Measurements from ENCODE around the gene SUSD4.
"Not testable (repeated sequence)": the region's sequence is repeated elsewhere in the genome, so short reads cannot be mapped to it uniquely, and the experiment has no call there.

The SUSD4 gene, protein sequence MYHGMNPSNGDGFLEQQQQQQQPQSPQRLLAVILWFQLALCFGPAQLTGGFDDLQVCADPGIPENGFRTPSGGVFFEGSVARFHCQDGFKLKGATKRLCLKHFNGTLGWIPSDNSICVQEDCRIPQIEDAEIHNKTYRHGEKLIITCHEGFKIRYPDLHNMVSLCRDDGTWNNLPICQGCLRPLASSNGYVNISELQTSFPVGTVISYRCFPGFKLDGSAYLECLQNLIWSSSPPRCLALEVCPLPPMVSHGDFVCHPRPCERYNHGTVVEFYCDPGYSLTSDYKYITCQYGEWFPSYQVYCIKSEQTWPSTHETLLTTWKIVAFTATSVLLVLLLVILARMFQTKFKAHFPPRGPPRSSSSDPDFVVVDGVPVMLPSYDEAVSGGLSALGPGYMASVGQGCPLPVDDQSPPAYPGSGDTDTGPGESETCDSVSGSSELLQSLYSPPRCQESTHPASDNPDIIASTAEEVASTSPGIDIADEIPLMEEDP

GRCh38 chr1:223363856-223364684, at the start of gene SUSD4:
Gene SUSD4 (minus strand): TSS chr1:223364176. CDS start chr1:223363425, 751 bp downstream.
- no peak for FAIRE-seq

DNA sequence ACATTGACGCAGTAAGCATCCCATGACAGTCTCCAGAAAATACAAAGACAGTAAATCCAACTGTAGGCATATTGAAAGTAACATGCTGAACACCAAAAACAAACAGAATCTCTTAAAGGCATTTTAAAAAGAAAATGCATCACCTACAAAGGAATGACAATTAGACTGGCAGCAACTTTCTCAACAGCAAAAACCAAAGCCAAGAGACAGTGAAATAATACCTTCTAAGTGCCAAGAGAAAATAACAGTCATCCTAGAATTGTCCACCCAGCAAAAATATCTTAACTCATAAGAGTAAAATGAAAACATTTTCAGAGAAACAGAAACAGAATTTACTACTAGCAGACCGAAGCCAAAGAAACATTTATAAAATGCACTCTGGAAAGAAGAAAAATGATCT, 49.2 kb upstream of the SUSD4 start:
- no peak for FAIRE-seq

DNA sequence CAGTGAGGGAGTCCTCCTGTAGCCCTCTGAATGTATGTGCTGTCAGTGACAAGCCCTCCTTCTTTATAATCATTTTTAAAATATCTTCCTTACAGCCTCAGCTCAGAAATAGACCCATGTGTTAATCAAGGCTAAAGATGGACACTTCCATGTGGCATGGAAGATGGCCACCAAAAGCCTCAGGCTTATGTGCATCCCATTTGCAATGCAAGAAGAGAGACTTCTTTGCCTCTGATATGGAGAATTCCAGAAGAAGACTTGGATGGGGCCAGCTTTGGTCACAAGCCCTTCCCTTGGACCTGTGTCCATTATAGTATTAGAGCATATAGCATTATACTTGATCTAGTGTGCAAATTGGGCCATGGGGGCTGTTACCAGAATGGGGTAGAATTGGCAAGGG, 47.7 kb upstream of the SUSD4 start:
- no peak for FAIRE-seq

DNA sequence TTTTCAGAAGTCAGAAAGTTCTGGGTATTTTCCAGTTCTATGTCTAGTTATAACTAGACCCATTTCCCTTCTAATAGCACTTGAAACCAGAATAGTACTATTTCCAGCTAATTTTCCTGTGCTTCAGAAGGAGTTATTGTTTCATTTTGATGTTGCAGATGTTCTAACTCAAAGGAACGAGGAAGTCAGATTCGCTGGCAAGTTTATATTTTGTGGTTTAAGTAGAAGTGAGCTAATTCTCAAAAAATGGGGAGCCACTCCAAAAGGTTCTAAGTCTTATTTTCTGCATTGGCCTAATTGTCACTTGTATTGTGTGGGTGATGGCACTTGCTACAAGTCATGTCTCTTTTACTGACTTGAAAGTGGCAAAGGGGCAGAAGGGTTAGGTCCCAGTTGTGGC, 47.3 kb upstream of the SUSD4 start:
- FAIRE-seq, result no peak

DNA sequence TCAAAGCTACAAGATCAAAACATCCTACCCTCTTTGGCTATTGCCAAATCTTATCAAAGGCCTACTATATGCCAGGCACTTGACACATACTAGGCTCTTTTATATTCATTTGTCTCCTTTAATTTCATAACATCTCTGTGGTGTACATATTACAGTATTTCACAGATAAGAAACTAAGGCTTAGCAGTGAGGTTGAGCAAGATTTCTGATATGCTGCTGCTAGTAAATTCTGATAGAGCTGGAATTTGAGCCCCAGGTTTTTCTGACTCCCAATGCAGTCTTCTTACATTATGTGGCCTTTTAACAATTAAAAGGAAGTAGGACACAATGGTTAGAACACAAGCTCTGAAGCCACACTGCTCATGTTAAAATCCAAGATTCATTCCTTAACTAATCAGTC, 46.1 kb upstream of the SUSD4 start:
- no peak for FAIRE-seq

GRCh38 chr1:223405507-223405906, 41.5 kb upstream of the SUSD4 start:
- no peak for FAIRE-seq

- FAIRE-seq, result no peak
Observed at GRCh38 chr1:223403184-223403815, 39.3 kb upstream of the SUSD4 start.

GRCh38 chr1:223402790-223403142, 38.8 kb upstream of the SUSD4 start:
- no peak for FAIRE-seq

- FAIRE-seq, result no peak
Observed at GRCh38 chr1:223401873-223402789, 38.2 kb upstream of the SUSD4 start.

DNA sequence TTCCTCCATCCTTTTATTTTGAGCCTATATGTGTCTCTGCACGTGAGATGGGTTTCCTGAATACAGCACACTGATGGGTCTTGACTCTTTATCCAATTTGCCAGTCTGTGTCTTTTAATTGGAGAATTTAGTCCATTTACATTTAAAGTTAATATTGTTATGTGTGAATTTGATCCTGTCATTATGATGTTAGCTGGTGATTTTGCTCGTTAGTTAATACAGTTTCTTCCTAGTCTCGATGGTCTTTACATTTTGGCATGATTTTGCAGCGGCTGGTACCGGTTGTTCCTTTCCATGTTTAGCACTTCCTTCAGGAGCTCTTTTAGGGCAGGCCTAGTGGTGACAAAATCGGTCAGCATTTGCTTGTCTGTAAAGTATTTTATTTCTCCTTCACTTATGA, 35.4 kb upstream of the SUSD4 start:
- FAIRE-seq, result not testable (repeated sequence)

DNA sequence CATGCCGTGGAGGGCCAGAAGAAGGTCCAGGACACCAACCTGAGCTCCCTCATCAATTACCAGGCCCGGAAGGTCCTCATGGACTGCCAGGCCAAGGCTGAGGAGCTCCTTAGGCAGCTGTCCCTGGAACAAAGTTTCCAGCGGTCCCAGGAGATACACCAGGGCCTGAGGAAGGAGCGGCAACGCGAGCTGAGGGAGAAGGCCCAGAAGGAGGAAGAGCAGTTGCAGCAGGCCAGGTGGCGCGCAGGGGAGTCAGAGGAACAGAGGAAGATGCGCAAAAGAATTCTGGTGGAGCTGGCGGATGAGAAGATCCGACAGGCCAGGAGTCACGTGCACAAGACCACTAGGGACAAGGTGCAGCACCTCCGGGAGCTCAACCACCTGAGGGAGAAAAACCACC, 30.7 kb upstream of the SUSD4 start:
- FAIRE-seq, result no peak

DNA sequence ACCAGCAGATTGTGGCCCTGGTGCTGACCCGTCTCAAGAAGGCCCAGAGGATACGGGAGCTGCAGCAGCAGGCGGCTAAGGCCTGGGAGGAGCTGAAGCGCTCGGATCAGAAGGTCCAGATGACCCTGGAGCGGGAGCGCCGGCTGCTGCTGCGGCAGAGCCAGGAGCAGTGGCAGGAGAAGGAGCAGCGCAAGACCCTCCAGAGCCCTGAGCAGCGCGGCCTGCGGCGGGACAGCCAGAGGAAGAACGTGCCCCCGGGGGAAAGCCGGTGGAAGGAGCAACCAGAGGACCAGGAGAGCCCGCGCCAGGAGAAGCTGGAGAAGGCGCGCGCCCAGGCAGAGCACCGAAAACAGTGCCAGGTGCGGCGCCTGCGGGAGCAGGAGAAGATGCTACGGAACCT, 30.3 kb upstream of the SUSD4 start:
- FAIRE-seq, result no peak

DNA sequence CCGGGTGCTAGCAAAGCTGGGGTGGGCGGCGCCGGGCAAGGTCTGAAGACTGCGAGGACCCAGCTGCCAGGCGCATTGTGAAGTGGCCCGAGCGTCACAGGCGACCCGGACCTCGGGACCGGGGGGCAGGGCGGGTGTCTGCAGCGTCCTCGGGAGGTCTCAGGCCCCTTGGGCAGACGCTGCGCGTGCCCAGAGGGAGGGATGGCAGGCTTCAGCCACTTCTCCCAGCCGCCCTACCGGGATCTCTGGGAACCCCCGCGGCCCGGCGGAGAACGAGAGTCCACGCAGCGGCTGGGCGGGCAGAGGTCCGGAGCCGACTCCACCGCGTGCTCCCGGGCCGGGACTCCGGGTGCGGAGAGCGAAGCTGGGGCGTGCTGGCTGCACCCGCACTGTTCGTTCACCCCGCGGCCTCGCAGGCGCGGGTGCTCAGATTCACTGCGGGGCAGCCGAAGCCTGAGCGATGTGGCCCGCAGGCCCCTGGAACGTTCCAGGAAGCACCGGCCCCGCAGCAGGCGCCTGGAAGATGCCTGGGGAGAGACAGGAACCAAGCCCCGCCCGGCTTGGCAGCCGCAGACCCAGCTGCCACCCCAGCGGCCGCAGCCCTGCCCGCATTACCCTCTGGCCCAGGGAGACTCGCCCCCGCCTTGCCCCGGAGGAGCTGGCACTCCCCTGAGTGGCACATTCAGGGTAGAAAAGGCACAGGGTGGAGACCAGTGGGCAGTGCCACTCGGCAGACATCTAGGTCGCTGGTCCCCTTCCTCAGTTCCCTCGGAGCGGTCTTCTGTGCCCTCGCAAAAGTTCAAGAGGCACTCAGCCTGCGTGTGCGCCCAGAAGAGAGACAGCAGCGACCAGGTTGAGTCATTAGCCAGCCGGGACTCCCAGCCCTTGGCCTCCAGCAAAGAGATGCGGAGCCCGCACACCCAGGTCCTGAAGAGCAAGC, 29.6 kb upstream of the SUSD4 start, which contains the start of gene CCDC185:
Gene CCDC185 (plus strand): TSS at position 141 of the 940 bp plus-strand sequence. CDS start 61 bp downstream, at position 202.
- no peak for FAIRE-seq

- FAIRE-seq, result no peak
Observed at GRCh38 chr1:223390618-223391017, 26.6 kb upstream of the SUSD4 start.

- no peak for FAIRE-seq
Observed at GRCh38 chr1:223386013-223386412, 22.0 kb upstream of the SUSD4 start.

GRCh38 chr1:223378754-223379153, 14.8 kb upstream of the SUSD4 start:
- no peak for FAIRE-seq

DNA sequence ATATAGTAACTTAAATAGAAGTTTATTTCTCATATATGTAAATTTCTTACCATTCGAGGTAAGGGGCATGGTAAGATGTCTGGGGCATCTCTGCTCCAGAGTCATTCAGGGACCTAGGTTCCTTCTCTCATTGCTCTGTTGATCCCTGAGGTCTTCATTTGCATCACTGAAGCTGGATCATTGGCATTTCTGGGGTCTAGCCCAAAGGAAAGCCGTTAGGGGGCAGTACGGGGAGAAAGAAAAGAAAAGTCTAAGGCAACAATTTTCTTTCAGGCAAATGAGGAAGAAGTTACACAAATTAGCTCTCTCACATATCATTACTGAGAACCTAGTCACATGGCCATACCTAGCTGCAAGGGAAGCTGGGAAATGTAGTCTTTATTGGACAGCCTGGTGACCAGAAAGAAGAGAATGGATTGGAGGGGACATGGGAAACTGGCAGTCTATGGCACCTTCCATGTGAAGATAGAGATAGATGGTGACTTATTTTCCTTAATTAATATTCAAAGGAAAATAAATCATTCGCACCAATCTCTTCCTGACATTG, 10.2 kb upstream of the SUSD4 start:
- FAIRE-seq, result no peak

- no peak for FAIRE-seq
Observed at GRCh38 chr1:223364685-223365382, 858 bp upstream of the SUSD4 start.

DNA sequence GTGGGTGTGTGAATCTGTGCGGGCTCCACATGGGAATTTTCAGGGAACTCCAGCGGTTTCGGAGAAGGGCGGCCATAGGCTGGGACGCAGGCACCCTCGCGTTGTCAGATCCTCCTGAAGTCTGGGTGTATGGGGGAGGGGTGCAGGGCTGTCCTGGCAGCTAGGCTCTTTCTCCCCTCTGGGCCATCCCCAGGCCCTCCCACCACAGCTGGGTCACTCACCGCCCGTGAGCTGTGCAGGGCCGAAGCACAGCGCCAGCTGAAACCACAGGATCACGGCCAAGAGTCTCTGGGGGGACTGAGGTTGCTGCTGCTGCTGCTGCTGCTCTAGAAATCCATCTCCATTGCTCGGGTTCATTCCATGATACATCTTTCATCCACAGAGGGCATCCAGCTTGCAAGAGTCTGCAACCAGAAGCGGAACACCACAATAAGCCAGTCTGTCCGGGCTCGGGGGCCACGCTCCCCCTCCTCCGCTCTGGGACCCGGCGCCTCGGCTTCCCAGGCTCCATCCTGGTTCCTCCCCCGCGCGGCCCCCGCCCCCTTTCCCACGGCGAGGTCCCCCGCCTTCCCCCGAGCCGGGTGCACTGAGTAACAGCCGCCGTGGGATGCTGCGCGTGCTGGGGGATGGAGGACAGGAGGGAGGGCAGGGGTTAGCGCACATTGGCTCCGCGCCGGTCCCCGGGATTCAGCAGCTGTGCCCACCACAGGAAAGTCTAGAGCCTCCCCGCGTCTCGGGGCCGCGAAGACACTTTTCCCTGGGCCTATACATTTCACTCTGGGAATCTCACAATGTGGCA, 720 bp downstream of the SUSD4 start:
- FAIRE-seq, result no peak

All from G401.6 (cell line).